Measurements from ENCODE around the gene RRAGD. TPM values are rescaled to one million over a fixed set of nuclear protein-coding genes. Genes with fewer than 3 reads are reported as not detected.

The RRAGD gene
- total and polyA plus RNA-seq, 7 donors, result 2.8 to 19.8 (median 12.0) TPM

DNA sequence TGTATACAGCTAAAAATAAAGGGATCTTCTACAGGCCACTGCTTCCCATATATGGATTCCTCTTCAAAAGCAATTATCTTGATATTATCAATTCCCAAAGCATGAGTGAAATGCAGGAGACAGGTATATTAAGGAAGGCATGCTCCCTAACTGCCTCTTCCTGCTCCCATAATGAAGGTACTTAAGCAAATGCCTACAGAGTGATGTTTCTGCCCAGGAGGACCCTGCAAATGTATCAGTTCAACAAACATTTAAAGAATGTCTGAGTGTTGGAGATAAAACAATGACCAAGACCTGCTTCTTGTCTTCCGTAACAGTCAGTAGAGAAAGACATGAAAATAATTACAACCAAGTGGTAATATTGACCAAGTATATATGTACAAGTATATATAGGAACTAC, 63.7 kb downstream of the RRAGD start:
- intact Hi-C loops (cut with DNase I), result no loop called here
- DNase-seq, result no peak
- no peak overlapping the region for H3K27ac ChIP-seq
- H3K4me1 ChIP-seq, result peaks cover 0 to 52% (median 36%) of the 10 kb centered on the region in 4 donors
- no peaks in the 10 kb centered on the region for H3K27me3 ChIP-seq
- H3K4me3 ChIP-seq, result no peak overlapping the region
- H3K9me3 ChIP-seq, result no peaks in the 10 kb centered on the region
- 88 to 96% methylated on average over 1 of the region's 1 CpG for WGBS, 2 donors
- no peak for TF ChIP-seq POLR2AphosphoS5 (IDR thresholded peaks at IDR 0.05)
- TF ChIP-seq, protein P1, sequence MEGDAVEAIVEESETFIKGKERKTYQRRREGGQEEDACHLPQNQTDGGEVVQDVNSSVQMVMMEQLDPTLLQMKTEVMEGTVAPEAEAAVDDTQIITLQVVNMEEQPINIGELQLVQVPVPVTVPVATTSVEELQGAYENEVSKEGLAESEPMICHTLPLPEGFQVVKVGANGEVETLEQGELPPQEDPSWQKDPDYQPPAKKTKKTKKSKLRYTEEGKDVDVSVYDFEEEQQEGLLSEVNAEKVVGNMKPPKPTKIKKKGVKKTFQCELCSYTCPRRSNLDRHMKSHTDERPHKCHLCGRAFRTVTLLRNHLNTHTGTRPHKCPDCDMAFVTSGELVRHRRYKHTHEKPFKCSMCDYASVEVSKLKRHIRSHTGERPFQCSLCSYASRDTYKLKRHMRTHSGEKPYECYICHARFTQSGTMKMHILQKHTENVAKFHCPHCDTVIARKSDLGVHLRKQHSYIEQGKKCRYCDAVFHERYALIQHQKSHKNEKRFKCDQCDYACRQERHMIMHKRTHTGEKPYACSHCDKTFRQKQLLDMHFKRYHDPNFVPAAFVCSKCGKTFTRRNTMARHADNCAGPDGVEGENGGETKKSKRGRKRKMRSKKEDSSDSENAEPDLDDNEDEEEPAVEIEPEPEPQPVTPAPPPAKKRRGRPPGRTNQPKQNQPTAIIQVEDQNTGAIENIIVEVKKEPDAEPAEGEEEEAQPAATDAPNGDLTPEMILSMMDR (IDR thresholded peaks at IDR 0.05), result no peak
- TF ChIP-seq EP300 (IDR thresholded peaks at IDR 0.05), result no peak
- no peak for TF ChIP-seq POLR2A (IDR thresholded peaks at IDR 0.05)
- no peaks in the 10 kb centered on the region for H3K36me3 ChIP-seq

DNA sequence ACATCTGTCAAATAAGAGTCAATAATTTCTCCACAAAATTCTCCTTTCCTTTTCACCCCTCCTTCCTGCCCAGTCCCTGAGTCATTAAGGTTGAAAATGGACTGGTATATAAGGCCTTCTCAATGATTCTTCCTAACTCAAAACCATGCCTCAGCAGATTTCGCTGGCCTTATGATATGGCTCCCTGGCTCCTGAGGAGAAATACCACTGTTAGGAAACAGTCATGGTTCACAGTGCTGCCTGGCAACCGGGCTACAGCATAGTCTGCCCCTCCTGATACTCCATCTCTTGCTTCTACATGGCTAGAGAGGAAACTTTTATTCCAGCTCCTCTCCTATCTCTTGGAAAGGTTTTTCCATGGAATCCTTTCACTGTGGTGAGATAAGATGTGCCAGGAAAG, 64.2 kb downstream of the RRAGD start:
- Histone ChIP-seq H3K27me3 (no peaks in the 10 kb centered on the region), H3K4me3 (no peak overlapping the region), H3K9me3 (no peaks in the 10 kb centered on the region), H3K36me3 (no peaks in the 10 kb centered on the region), H3K4me1 (peaks cover 0 to 52% (median 36%) of the 10 kb centered on the region in 4 donors), H3K27ac (no peak overlapping the region)
- WGBS, 2 donors, result 80 to 83% methylated on average over 2 of the region's 2 CpGs
- TF ChIP-seq POLR2A (IDR thresholded peaks at IDR 0.05) (no peak), EP300 (IDR thresholded peaks at IDR 0.05) (no peak), POLR2AphosphoS5 (IDR thresholded peaks at IDR 0.05) (no peak)
- TF ChIP-seq, protein P1 (IDR thresholded peaks at IDR 0.05), result no peak
- no peak for DNase-seq
- intact Hi-C loops (cut with DNase I), result no loop called here

DNA sequence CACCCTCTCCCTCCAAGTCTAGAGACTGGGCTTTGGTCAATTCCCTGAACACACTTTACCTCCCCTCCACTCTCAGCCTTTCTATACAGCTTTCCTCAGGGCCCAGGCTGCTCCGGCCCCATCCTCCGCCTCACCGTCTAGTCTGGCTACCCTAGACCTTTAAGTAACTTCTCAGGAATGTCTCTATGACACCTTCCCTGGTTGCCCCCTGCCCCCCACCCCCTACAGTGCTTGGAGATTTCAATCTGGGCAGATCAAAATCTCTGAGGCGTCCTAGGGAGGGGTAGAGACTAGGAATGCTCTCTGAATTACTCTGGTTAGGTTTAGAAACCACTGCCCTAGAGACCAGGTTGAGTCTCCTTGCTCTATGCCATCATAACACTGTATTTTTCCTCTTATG, 65.6 kb downstream of the RRAGD start:
- Histone ChIP-seq H3K9me3 (no peaks in the 10 kb centered on the region), H3K36me3 (peaks cover 5 to 10% (median 7%) of the 10 kb centered on the region in 4 donors), H3K4me3 (no peak overlapping the region), H3K4me1 (peaks cover 0 to 50% (median 33%) of the 10 kb centered on the region in 4 donors), H3K27me3 (no peaks in the 10 kb centered on the region), H3K27ac (no peak overlapping the region)
- TF ChIP-seq POLR2A (IDR thresholded peaks at IDR 0.05), result no peak
- no peak for TF ChIP-seq EP300 (IDR thresholded peaks at IDR 0.05)
- TF ChIP-seq, protein P1 (IDR thresholded peaks at IDR 0.05), result no peak
- no peak for TF ChIP-seq POLR2AphosphoS5 (IDR thresholded peaks at IDR 0.05)
- intact Hi-C loops (cut with DNase I), result no loop called here
- WGBS, 2 donors, result 95% methylated on average over 4 of the region's 4 CpGs
- DNase-seq, result no peak

DNA sequence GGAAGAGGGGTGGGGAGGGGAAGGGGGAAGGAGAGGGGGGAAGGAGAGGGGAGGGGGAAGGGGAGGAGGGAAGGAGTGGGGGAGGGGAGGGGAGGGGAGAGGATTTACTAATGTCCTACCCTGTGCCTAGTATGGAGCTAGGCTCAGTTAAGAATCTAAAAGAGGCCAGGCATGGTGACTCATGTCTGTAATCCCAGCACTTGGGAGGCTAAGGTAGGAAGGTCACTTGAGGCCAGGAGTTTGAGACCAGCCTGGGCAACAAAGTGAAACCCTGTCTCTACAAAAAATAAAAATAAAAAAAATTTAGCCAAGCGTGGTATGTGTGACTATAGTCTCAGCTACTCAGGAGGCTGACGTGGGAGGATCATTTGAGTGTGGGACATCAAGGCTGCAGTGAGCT, 72.5 kb downstream of the RRAGD start:
- intact Hi-C loops (cut with DNase I), result no loop called here
- no peaks in the 10 kb centered on the region for H3K9me3 ChIP-seq
- H3K27me3 ChIP-seq, result no peaks in the 10 kb centered on the region
- no peak for TF ChIP-seq POLR2AphosphoS5 (IDR thresholded peaks at IDR 0.05)
- TF ChIP-seq, protein P1 (IDR thresholded peaks at IDR 0.05), result no peak
- TF ChIP-seq POLR2A (IDR thresholded peaks at IDR 0.05), result no peak
- no peak for TF ChIP-seq EP300 (IDR thresholded peaks at IDR 0.05)
- WGBS, 2 donors, result 90 to 92% methylated on average over 2 of the region's 2 CpGs
- peaks cover 0 to 8% (median 0%) of the 10 kb centered on the region in 4 donors for H3K4me1 ChIP-seq
- no peak overlapping the region for H3K4me3 ChIP-seq
- peaks cover 5 to 64% (median 34%) of the 10 kb centered on the region in 4 donors for H3K36me3 ChIP-seq
- no peak for DNase-seq
- no peak overlapping the region for H3K27ac ChIP-seq

DNA sequence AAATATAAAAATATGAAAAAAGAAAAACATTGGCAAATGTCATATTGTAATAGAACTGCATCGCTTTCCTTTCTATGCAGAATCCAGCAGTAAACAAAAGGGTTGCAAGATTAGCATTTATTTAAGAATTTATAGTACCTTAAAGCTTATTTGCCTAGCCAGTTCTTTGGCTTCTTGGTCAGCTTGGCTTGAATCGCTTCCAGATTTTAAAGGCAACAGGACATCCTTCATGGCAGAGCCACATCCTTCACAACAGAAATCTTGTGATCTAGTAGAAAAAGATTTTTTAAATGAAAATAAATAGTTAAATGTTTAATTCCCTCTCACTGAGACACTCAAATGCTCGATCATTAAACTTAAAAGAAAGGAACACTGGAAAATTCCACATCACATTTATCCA, 76.9 kb downstream of the RRAGD start:
- H3K4me3 ChIP-seq, result no peak overlapping the region
- DNase-seq, result no peak
- no peak for TF ChIP-seq POLR2A (IDR thresholded peaks at IDR 0.05)
- no peak for TF ChIP-seq EP300 (IDR thresholded peaks at IDR 0.05)
- TF ChIP-seq, protein P1 (IDR thresholded peaks at IDR 0.05), result no peak
- no peak for TF ChIP-seq POLR2AphosphoS5 (IDR thresholded peaks at IDR 0.05)
- no peaks in the 10 kb centered on the region for H3K9me3 ChIP-seq
- H3K36me3 ChIP-seq, result peaks cover 3 to 67% (median 25%) of the 10 kb centered on the region in 4 donors
- intact Hi-C loops (cut with DNase I), result no loop called here
- H3K27me3 ChIP-seq, result no peaks in the 10 kb centered on the region
- H3K27ac ChIP-seq, result no peak overlapping the region
- 92 to 94% methylated on average over 3 of the region's 3 CpGs for WGBS, 2 donors
- peaks cover 0 to 5% (median 0%) of the 10 kb centered on the region in 4 donors for H3K4me1 ChIP-seq

Measured in sigmoid colon (tissue), 7 donors.